Dendritic cell treated with granulocyte-macrophage colony-stimulating factor and Interleukin-4, amounts not matched to agents 40 ng/mL and 50 ng/mL, for 4 days (primary cell): ENCODE results near the gene DNTT.

ENCODE experiments used
- H3K27ac Mint-ChIP-seq: one replicate; pipeline ENCODE4 v1.8.0; 2022; ENCODE audit warnings: mild to moderate bottlenecking, mixed read lengths
- H3K27me3 Mint-ChIP-seq: one replicate; pipeline ENCODE4 v1.8.0; 2022; ENCODE audit warnings: mild to moderate bottlenecking, mixed read lengths
- H3K36me3 Mint-ChIP-seq: one replicate; pipeline ENCODE4 v1.8.0; 2022; ENCODE audit warnings: low read depth, mixed read lengths
- H3K4me1 Mint-ChIP-seq: one replicate; pipeline ENCODE4 v1.8.0; 2022; ENCODE audit warnings: low read depth, mixed read lengths
- H3K4me3 Mint-ChIP-seq: one replicate; pipeline ENCODE4 v1.8.0; 2022; ENCODE audit warnings: mild to moderate bottlenecking, moderate library complexity, mixed read lengths
- H3K9me3 Mint-ChIP-seq: one replicate; pipeline ENCODE4 v1.8.0; 2022; ENCODE audit warnings: mixed read lengths
- intact Hi-C: fragments of 100-400 bp; cut with micrococcal nuclease; formaldehyde crosslinking; loops from one replicate; pipeline ENCODE4 v1.15.0; 2022

DNTT gene

DNA sequence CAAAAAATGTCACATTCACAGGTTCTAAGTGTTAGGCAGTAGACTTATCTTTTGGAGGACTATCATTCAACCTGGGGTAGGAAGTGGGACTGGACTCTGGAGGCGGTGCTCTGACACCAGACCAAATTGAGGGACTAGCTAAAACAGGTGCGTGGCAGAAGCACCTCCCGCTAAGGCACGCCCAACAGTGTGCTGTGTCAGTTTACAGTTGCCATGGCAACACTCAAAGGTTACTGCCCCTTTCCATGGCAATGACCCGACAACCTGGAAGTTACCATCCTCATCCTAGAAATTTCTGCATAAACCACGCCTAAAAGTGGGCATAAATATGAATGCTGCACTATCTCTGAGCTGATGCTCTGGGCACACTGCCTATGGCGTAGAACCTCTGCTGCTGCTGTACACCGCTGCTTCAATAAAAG lies 18.9 kb upstream of the DNTT start:
- H3K27me3 Mint-ChIP-seq, result no peaks in the 10 kb centered on the region
- H3K4me1 Mint-ChIP-seq, result peaks cover 28% of the 10 kb centered on the region
- no peak overlapping the region for H3K27ac Mint-ChIP-seq
- intact Hi-C loops, result no loop called here
- no peaks in the 10 kb centered on the region for H3K36me3 Mint-ChIP-seq
- H3K9me3 Mint-ChIP-seq, result no peaks in the 10 kb centered on the region
- no peak overlapping the region for H3K4me3 Mint-ChIP-seq

DNA sequence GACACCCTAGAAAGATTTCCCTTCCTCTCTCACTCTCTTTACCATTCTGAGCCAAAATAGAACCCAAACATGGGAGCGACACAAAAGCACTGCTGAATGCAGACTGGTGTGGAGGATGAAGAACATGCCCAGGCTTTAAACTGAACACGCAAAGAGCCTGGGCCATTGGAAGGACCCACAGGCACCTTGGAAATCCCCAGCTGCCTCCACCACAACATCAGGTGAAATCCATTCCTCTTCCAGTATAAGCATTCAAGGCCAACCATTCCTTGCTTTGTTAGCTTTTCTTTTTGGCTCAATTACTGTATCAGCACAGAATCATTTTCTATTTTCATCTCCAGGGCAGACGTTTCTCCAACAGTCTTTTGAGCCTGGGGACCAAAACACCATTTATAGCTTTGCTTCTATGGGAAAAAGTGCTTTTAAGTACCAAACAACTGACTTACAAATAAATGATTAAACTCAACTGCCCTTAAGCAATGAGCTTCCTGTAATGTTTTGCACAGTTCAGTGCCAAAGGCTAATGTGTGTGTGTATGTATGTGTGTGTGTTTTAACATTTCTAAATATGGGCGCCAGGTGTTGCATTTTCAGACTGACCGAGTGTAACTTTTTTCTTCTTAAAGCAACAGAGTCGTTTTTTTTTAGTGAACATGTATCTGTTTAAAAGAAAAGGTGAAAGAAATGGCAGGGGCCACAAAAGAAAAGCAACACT lies 16.7 kb upstream of the DNTT start:
- Mint-ChIP-seq H3K27me3 (no peaks in the 10 kb centered on the region), H3K27ac (no peak overlapping the region), H3K36me3 (no peaks in the 10 kb centered on the region), H3K4me1 (peaks cover 41% of the 10 kb centered on the region), H3K4me3 (no peak overlapping the region), H3K9me3 (no peaks in the 10 kb centered on the region)
- intact Hi-C loops, result no loop called here

DNA sequence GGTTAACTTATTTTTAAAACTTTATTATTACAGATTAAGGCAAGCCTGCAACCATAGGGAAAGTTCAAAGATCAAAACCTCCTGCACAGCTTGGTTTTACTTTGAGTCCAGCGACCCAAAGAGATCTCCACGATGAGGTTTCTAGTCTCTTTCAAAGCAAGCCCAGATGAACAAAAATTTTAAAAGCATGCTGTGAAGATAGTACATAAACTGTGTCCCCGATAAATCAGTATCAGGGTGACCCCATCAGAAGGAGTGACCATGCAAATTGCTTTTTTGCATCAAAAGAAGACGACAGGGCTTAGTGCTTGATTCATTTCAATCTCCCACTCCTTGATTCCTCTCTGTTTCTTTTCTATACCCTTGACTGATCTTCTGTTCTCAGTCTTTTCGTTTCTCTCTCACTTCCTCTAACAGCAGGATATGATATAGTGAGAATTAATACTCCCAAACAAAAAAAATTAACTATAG lies 16.0 kb upstream of the DNTT start:
- no peaks in the 10 kb centered on the region for H3K9me3 Mint-ChIP-seq
- H3K4me1 Mint-ChIP-seq, result peaks cover 41% of the 10 kb centered on the region
- H3K36me3 Mint-ChIP-seq, result no peaks in the 10 kb centered on the region
- no peak overlapping the region for H3K4me3 Mint-ChIP-seq
- intact Hi-C loops, result no loop called here
- H3K27ac Mint-ChIP-seq, result no peak overlapping the region
- H3K27me3 Mint-ChIP-seq, result no peaks in the 10 kb centered on the region

DNA sequence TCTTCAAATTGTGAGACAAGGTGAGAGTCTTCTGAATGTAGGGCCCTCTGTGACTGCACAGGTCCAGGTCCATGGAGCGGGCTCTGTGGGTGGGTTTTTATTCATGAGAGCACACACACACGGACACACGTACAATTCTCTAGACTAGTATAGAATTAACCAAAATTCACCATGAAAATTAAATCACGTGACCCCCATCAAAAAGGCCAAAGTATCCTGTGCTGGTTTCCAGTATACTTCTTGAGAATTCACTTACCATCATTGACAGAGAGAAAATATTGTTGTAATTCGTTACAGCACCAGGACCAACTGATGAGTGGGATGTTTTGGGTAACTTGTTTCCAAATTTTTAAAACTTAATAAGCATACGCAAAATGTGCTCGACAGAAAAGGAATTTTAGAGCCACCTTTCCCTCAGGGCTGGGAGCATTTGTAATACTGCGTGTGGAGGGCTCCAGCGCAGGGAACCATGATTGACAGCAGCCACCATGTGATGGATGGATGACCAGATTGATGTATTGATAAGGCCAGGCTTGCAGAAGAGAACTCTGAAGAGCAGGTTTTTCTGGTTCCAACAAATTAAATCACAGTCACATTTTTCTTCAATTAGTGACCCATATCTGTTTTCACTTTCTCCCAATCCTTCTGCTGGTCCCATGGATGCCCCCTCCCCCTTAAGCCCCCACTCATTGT lies 14.9 kb upstream of the DNTT start:
- Mint-ChIP-seq H3K9me3 (no peaks in the 10 kb centered on the region), H3K27ac (peak overlapping the region; percentile 80), H3K36me3 (no peaks in the 10 kb centered on the region), H3K27me3 (no peaks in the 10 kb centered on the region), H3K4me1 (peaks cover 41% of the 10 kb centered on the region), H3K4me3 (no peak overlapping the region)
- intact Hi-C loops, result no loop called here

DNA sequence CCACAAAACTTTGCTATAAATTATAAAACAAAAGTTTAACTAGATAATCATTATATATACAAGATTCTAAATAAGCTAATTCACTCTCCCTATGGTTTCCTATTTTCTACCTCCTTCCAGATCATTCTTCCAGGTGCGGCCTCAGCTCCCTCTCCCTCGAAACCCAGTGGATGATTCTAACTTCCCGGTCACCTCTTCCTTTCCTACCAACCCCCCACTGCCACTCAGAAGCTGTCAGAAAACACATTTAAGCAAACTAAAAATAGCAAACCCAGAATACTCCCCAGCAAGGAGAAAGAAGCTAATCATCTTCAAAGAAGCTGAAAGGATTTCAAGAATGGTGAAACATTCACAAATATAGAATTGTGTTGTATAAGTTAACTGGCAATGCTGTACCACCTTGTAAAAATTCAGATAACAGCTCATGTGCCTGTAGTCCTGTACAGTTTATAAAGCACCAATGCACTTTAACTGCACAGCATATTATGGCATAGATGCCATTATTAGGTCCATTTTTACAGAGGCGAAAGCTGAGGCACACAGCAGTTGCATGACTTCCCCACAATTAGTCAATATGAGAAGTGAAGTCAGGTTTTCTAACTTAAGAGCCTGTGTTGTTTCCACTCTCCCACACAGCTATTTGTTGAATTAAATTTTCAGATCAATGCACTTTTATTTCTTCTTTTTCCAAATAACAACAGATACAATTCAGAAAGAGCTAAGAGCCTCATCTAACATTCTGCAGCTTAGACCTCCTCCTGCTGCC lies 13.7 kb upstream of the DNTT start:
- no peaks in the 10 kb centered on the region for H3K27me3 Mint-ChIP-seq
- H3K4me3 Mint-ChIP-seq, result no peak overlapping the region
- H3K9me3 Mint-ChIP-seq, result no peaks in the 10 kb centered on the region
- no peaks in the 10 kb centered on the region for H3K36me3 Mint-ChIP-seq
- H3K27ac Mint-ChIP-seq, result peak overlapping the region; percentile 80
- peaks cover 44% of the 10 kb centered on the region for H3K4me1 Mint-ChIP-seq
- intact Hi-C loops, result loop anchor here (2.0 kb wide), 1 partner anchor 16 kb away; no protein-coding TSS in a partner anchor

DNA sequence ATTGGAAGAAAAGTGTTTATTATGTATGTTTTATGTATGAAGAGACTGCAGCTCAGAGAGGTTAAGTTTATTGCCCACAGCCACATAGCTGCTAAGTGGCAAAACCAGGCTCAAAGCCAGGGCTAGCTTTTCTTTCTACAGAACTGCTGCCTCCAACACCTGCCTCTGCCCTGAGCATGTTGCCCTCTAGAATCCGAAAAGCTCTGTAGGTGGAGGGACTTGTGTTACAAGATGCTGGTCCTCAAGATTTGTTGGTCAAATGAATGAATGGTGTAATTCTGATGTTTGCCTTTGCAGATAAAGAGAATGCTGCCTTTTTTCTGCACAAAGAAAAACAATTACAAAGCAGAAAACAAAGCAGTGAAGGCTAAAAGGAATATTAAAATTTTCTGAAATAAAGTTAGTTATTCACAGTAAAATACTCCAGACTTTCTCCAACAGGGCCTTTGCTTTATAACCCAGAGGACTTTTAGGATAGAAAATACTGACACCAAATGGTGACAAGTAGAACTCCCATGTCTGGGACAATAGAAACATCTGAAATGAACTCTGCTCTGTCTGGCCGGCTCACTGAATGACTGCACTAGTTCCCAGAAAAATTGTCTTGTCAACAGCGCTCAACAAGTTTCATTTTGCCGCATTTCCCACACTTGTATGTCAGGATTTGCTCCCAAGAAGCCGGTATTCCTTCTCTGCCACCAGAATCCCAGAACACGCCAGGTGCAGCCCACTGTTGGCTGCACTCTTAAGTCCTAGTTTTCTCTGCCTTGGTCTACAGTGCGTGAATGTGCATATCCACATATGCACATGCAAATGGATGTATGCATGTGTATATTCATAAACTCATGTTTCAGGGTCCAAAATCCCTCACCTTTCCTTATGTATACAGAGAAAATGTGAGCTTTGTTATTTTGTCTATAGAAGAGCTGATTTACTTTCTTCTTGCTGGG lies 11.0 kb upstream of the DNTT start:
- Mint-ChIP-seq H3K4me3 (no peak overlapping the region), H3K27ac (no peak overlapping the region), H3K9me3 (no peaks in the 10 kb centered on the region), H3K27me3 (no peaks in the 10 kb centered on the region), H3K36me3 (no peaks in the 10 kb centered on the region), H3K4me1 (peaks cover 35% of the 10 kb centered on the region)
- intact Hi-C loops, result loop anchor here (1.0 to 2.0 kb wide), 2 partner anchors 64 to 276 kb away; no protein-coding TSS in a partner anchor

DNA sequence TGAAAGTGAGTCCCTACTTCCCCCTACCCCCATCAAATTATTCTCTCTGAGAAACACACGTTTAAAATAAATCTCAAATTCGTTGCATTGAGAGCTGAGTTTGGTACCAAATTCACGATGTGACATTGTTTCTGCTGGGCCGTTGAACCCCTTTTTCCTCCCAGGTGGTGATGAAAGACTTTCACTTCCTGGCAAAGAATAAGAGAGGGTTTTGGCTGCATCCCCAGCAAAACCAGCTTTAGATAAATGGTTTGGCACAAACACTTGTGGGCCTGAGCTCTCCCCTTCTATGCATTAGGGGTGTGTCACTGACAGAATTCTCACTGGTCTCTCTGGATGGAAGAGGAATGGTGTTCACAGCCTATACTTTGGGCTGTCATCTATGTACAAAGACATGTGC lies 8.8 kb upstream of the DNTT start:
- intact Hi-C loops, result no loop called here
- H3K4me3 Mint-ChIP-seq, result no peak overlapping the region
- no peaks in the 10 kb centered on the region for H3K36me3 Mint-ChIP-seq
- no peak overlapping the region for H3K27ac Mint-ChIP-seq
- peaks cover 31% of the 10 kb centered on the region for H3K4me1 Mint-ChIP-seq
- no peaks in the 10 kb centered on the region for H3K9me3 Mint-ChIP-seq
- H3K27me3 Mint-ChIP-seq, result no peaks in the 10 kb centered on the region

DNA sequence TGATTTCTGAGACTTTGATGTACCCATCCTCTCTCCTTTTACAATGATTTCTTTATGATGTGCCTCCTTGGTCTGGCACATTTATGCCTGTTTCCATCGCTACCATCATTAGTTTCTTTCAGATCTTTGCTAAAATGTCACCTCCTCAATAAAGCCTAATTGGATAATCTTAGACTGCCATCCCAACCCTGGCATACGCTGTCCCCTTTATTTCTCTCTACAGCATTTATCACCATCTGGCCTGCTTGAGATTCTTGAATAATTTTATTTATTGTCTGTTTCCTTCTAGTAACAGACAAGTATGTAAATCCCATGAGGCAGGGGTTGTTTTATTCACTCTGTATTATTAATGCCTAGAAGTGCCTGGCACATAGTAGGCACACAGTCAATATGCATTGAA lies 6.7 kb upstream of the DNTT start:
- intact Hi-C loops, result no loop called here
- no peaks in the 10 kb centered on the region for H3K36me3 Mint-ChIP-seq
- H3K4me3 Mint-ChIP-seq, result no peak overlapping the region
- H3K27ac Mint-ChIP-seq, result no peak overlapping the region
- peaks cover 24% of the 10 kb centered on the region for H3K4me1 Mint-ChIP-seq
- H3K27me3 Mint-ChIP-seq, result no peaks in the 10 kb centered on the region
- no peaks in the 10 kb centered on the region for H3K9me3 Mint-ChIP-seq

DNA sequence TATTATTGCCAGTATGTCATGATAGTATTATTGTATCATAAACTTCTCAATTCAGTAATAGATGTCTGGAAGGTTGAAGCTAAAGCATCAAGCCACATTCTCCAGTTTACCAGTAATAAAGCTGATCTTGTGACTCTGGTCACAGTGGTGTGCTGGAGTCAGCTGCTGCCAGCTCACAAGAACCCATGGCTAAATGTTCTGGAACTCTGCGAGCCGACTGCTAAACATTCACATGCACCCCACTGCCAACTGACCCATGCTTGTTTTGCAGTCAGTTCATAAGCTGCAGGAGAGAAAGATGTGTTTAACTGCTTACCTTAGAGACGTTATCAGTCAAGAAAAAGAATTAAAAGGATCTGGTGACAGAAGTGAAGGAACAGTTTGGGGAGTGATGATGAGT lies 5.9 kb upstream of the DNTT start:
- Mint-ChIP-seq H3K27ac (no peak overlapping the region), H3K36me3 (no peaks in the 10 kb centered on the region), H3K9me3 (no peaks in the 10 kb centered on the region), H3K4me3 (no peak overlapping the region), H3K4me1 (peaks cover 24% of the 10 kb centered on the region), H3K27me3 (no peaks in the 10 kb centered on the region)
- intact Hi-C loops, result no loop called here

DNA sequence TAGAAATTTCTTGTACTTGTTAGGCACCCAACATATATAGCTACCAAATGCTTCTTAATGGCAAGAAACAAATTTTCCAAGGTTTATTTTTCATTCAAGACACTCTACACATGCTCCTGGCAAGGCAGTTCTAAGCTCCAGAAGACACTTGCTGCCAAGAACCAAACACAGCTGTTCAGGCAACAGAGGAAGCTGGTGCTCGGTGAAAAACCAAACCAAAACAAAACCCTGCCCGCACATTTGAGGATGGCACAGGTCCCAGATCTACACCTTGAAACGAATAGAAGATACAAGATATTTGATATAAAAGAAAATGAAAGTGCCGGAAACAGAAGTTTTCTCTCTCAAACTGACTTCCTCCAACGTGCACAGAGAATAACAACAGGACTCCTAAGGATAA lies 4.9 kb upstream of the DNTT start:
- Mint-ChIP-seq H3K4me1 (peaks cover 24% of the 10 kb centered on the region), H3K9me3 (no peaks in the 10 kb centered on the region), H3K27me3 (no peaks in the 10 kb centered on the region), H3K36me3 (no peaks in the 10 kb centered on the region), H3K27ac (no peak overlapping the region), H3K4me3 (peak overlapping the region; percentile 27)
- intact Hi-C loops, result no loop called here

DNA sequence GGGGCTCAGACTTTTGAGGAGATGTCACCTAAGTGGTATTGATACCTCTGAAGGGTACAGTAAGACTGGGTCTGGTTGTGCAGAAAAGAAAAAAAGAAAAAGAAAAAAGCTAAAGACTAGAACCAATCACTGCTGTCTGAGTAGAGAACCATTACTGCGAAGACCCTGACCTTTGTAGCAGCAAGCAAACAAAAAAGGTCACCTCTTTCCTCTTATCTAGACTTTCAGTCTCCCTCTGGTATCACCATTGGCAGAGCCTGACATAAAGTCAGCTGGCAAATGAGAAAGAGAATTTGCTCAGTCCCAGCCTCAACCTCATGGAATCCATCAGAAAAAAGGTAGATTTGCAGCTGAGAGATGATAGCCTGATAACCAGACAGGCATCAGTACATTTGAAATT lies 2.6 kb upstream of the DNTT start:
- Mint-ChIP-seq H3K36me3 (no peaks in the 10 kb centered on the region), H3K4me1 (peaks cover 26% of the 10 kb centered on the region), H3K9me3 (no peaks in the 10 kb centered on the region), H3K27me3 (peaks cover 1% of the 10 kb centered on the region), H3K27ac (no peak overlapping the region), H3K4me3 (no peak overlapping the region)
- intact Hi-C loops, result no loop called here

DNA sequence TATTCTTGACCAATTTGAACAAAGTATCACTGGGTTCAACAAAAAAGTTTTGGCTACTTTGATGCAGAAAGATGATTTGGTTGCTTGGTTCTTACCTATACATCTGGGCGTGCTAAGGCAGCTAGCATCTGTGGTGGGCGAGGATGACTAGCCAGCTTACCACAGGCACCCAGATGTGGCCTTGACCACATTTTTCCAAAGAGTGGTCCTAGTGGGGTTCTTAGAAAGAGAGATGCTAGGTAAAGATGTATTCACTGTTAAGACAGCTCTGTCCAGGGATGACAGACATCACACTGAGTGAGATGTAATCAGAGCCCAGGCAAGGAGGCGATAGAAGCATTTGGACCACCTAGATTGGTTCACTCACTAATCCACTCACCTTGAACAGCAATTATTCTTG lies 785 bp downstream of the DNTT start:
- Mint-ChIP-seq H3K4me1 (peaks cover 33% of the 10 kb centered on the region), H3K4me3 (no peak overlapping the region), H3K9me3 (no peaks in the 10 kb centered on the region), H3K27me3 (peaks cover 1% of the 10 kb centered on the region), H3K27ac (no peak overlapping the region), H3K36me3 (no peaks in the 10 kb centered on the region)
- intact Hi-C loops, result no loop called here

DNA sequence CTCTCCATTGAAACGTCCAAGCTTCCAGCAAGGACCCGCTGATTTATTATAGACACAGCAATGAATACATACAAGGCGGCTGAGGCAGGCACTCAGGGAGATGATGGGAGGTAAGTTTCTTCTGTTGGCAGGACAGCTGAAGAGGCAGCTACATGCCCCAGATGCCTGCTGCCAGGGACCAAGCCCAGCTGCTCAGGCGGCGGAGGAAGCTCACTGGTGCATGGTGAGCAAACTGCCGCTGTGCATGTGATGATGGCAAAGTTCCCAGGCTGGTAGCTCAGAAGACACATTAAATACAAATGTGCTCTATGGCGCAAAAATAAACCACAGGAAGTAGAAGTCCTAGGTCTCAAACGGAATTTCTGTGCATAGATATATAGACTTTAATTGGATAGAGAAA lies 2.3 kb downstream of the DNTT start:
- no peaks in the 10 kb centered on the region for H3K9me3 Mint-ChIP-seq

More for the DNA sequence above, 2.3 kb downstream of the DNTT start:
- no peaks in the 10 kb centered on the region for H3K36me3 Mint-ChIP-seq
- intact Hi-C loops, result no loop called here
- no peak overlapping the region for H3K4me3 Mint-ChIP-seq
- no peak overlapping the region for H3K27ac Mint-ChIP-seq
- peaks cover 28% of the 10 kb centered on the region for H3K4me1 Mint-ChIP-seq
- peaks cover 1% of the 10 kb centered on the region for H3K27me3 Mint-ChIP-seq
